ENCODE results near the gene TMEM244. TPM values are rescaled to one million over a fixed set of nuclear protein-coding genes. Genes with fewer than 3 reads are reported as not detected.

Gene TMEM244
- total RNA-seq, 3 donors from 2014 or later (not counting 1 experiment from before 2014, with no cell fraction given) = not detected

GRCh38 chr6:129785047-129785755, 75.9 kb downstream of the TMEM244 start:
- Histone ChIP-seq H3K4me1 (ENCODE audit: control insufficient read depth, insufficient read depth, low read length) (no peaks in the 10 kb centered on the region), H3K27me3 (ENCODE audit: control insufficient read depth, insufficient read depth, low read length) (no peaks in the 10 kb centered on the region), H3K36me3 (ENCODE audit: control insufficient read depth, insufficient read depth, low read length) (no peaks in the 10 kb centered on the region), H3K4me3 (ENCODE audit: low read length) (no peak overlapping the region), H3K27ac (ENCODE audit: low read length) (no peak overlapping the region), H3K9me3 (ENCODE audit: control insufficient read depth, insufficient read depth, low read length) (no peaks in the 10 kb centered on the region)
- WGBS (ENCODE audit: insufficient coverage) = 91% methylated on average over 3 of the region's 4 CpGs
- TF ChIP-seq, protein P1, sequence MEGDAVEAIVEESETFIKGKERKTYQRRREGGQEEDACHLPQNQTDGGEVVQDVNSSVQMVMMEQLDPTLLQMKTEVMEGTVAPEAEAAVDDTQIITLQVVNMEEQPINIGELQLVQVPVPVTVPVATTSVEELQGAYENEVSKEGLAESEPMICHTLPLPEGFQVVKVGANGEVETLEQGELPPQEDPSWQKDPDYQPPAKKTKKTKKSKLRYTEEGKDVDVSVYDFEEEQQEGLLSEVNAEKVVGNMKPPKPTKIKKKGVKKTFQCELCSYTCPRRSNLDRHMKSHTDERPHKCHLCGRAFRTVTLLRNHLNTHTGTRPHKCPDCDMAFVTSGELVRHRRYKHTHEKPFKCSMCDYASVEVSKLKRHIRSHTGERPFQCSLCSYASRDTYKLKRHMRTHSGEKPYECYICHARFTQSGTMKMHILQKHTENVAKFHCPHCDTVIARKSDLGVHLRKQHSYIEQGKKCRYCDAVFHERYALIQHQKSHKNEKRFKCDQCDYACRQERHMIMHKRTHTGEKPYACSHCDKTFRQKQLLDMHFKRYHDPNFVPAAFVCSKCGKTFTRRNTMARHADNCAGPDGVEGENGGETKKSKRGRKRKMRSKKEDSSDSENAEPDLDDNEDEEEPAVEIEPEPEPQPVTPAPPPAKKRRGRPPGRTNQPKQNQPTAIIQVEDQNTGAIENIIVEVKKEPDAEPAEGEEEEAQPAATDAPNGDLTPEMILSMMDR (IDR thresholded peaks at IDR 0.05) = no peak
- intact Hi-C loops (cut with micrococcal nuclease) = no loop called here
- DNase-seq (no peak), ATAC-seq (no peak)
- Mint-ChIP-seq H3K9me3 (no peaks in the 10 kb centered on the region), H3K4me1 (peaks cover 0 to 5% of the 10 kb centered on the region in 2 donors), H3K4me3 (no peak overlapping the region), H3K36me3 (no peaks in the 10 kb centered on the region), H3K27me3 (ENCODE audit: low read depth in 2 of 2) (peaks cover 11 to 52% of the 10 kb centered on the region in 2 donors), H3K27ac (no peak overlapping the region)

Other genes with a start within 250 kb of the TMEM244 start
- 10 to 100 TPM; 11.5 to 12.5 (median 11.8) TPM for gene ARHGAP18, start 151.1 kb downstream of the TMEM244 start, total RNA-seq
- 10 to 100 TPM; 24.1 to 42.4 (median 27.5) TPM for gene L3MBTL3, start 157.3 kb upstream of the TMEM244 start, total RNA-seq